CD4-positive, alpha-beta T cell treated with Interleukin-10 for 1 hour (primary cell): ENCODE data around the gene PURB.
"Not testable (repeated sequence)": the region's sequence is repeated elsewhere in the genome, so short reads cannot be mapped to it uniquely, and the experiment has no call there.

ENCODE experiments used
- DNase-seq: peaks from one replicate; pipeline ENCODE4 v3.0.0-alpha.2; 2020

PURB gene

DNA sequence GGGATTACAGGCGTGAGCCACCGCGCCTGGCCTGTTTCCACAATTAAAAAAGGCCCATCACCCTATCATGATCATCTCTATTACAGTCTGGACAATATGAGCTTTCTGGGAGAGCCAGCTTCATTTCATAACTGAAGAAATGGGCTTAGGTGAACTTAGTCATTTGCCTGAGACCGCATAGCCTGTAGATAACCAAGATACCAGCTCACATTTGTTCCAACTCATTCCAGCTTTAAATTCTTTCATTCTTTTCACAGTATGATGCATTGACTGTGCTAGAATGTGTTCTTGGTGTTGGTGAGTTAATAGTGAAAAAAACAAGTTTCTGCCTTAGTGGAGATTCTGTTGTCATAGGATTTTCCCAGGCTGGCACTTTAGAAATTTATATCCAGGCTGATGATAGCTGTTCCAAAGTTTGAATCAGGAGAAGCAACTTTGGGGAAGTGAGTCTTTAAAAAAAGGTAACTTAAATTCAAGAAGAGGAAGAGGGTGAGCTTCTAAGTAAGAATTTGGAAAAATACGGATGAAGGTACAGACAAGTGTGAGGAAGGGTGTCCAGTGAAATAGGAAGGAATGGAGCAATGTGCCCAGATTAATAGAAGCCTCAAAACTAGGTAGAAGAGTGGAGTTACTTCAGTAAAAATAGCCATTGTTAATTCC, 35.3 kb downstream of the PURB start:
- no peak for DNase-seq

DNA sequence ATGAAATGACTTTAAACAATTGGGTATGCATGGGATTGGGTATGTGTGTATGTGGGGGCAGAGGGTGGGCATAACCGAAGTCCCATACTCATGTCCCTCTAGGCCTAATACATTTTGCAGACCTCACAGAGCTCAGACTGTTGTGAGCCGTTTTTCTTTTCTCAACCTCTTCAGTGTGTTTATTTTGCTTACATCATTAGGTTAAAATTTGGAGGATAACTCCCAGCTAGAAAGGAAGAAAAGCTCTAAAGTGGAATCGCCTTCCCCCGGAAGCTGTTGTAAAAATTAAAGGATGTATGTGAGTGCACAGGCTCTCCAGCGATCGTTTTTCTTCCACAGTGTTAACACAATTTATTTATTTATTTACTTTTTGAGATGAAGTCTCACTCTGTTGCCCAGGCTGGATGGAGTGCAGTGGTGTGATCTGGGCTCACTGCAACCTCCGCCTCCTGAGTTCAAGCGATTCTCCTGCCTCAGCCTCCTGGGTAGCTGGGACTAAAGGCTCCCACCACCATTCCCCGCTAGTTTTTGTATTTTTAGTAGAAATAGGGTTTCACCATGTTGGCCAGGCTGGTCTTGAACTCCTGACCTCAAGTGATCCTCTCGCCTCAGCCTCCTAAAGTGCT, 36.0 kb downstream of the PURB start:
- DNase-seq, result no peak

DNA sequence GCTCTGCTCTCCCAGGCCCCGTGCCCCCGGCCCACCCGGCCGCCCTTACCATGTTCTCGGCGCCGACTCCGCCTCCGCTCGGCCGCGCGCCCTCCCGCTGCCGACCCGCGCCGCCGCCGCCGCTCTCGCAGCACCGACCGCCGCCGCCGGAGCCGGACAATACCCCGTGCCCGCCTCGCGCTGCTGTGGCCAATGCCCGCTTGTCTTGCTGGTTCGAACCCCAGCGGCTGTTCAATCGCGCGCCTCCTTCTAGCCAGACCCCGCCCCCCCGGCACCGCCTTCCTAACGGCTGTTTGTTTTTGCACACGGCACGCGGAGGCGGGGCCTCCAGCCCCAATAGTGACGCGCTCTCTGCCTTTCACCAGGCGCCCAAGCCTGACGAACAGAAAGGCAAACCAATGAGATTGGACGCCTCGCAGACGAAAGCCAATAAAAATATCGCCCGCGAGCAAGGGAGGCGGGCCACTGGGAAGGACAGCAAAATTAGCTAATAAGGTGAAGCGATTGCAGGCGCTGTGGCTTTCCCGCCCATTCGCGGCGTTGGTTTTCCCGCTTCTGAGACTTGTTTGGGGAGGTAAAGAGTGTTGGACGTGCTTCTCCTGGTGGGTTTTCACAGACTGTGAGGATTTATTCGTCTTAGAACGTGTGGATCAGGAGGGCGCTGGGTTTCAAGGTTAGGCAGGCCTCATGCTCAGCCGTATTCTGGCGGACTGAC, 37.3 kb downstream of the PURB start, which contains the start of gene H2AZ2:
TSS of gene H2AZ2 (minus strand) at position 168 of the 715 bp plus-strand sequence. CDS start at position 52, 116 bp downstream.
- DNase-seq, result peak; percentile 100

DNA sequence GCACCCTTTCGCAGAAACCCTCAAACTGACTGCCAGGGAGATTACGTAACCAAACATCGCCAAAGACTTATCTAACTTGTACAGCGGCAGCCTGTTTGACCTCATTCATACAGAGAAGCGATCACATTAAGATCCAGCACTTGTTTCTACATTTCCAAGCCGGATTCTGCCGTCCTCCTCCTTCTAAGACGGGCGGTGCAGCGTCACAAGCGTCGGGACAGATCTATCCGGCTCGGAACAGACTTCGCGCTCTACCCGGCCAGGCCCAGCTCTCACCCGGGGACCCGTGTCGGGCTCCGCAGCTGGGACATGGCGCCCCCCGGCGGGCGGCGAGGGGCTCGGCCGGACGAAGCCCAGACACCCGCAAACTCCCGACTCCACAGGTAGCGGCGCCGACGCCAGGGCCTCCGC, 37.8 kb downstream of the PURB start:
- peak; percentile 91 for DNase-seq

DNA sequence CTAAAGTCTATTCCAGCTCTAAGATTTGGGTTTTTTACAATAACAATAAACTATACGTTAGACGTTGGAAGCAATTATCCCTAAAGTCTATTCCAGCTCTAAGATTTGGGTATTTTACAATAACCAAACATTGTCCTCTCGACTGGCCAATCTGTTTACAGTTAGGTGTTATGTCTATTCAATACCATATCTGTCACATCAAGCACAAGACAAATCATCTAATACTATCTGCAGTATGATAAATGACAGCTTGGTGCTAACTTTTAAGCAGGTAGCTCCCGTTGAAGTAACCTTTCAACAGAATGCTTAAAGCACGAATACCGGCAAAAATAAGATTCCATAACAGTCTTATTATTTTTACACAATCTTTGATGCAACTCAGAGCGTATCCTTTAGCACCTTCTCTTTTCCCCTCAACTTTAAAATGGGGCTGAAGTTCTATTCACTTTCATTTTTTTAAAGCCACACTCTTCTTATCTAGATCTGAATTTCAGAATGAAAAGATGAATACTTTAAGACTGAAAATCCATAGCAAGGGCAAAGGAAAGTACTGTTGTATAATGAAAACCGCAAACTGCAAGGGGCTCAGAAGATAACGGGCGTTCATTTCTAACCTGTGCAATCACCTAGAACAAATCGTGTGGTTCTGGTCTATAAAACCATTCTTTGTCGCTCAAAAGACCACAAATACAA, 38.4 kb downstream of the PURB start:
- DNase-seq, result no peak

DNA sequence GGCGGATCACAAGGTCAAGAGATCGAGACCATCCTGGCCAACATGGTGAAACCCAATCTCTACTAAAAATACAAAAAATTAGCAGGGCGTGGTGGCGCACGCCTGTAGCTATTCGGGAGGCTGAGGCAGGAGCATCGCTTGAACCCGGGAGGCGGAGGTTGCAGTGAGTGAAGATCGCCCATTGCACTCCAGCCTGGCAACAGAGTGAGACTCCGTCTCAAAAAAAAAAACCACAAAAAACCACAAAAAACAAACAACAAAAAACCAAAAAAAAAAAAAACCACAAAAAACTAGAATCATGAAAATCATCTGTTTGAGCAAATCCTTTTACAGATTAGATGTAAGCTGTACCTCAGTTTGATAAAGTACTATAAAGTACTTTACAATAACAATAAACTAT, 38.9 kb downstream of the PURB start:
- peak; percentile 47 for DNase-seq

DNA sequence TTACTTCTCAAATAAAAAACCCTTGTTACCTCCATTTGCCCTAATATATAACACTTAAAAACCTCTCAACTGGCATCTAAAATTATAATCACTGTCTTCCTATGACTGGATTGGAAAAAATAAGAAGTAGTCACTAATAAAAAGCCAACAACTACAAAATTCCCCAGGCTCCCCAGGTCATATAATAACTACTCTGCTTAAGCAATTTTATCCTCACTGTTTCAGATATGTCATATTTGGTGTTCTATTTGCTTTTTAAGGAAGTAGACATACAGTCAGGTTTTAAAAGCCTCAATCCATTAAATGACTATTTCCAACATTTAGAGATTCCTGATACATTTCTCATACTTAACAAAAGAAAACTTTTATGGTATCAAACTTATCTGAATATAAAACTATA, 39.9 kb downstream of the PURB start:
- DNase-seq, result no peak

DNA sequence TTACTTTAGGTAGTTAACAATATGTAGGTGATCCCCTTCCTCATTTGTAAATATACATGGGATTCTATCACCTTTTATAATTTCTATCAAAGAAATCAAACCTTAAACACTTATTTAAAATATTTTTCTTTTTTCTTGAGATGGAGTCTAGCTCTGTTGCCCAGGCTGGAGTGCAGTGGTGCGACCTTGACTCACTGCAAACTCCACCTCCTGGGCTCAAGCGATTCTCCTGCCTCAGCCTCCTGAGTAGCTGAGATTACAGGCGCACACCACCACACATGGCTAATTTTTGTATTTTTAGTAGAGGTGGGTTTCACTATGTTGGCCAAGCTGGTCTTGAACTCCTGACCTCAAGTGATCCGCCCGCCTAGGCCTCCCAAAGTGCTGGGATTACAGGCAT, 41.9 kb downstream of the PURB start:
- DNase-seq, result not testable (repeated sequence)

DNA sequence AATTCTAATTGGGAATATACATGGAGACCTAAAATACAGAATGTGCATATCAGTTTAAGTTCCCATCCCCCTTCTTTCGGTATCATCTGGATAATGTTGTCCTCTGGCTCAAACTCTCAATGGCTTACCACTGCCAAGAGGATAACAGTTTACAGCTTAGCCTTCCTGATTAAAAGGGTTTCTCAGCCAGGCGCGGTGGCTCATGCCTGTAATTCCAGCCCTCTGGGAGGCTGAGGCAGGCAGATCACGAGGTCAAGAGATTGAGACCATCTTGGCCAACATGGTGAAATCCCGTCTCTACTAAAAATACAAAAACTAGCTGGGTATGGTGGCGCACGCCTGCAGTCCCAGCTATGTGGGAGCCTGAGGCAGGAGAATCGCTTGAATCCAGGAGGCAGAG, 42.7 kb downstream of the PURB start:
- not testable (repeated sequence) for DNase-seq

DNA sequence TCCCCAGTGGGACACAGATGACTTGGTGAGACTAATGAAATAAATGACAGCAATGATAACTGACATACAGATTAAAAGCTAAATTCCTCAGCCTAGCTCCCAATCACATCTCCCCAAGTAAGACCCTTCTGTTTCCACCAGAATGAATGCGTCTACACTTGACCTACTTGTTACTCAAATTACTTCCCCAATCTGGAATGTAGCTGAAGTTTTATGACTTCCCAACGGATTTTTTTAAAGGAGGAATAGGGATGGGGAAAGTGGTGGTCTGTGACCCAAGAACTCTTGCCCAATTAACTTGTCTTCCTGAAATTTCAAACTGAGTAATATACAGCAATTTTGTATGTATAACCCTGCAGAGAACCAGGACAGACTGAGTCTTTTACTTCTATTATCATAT, 46.6 kb downstream of the PURB start:
- DNase-seq, result no peak

DNA sequence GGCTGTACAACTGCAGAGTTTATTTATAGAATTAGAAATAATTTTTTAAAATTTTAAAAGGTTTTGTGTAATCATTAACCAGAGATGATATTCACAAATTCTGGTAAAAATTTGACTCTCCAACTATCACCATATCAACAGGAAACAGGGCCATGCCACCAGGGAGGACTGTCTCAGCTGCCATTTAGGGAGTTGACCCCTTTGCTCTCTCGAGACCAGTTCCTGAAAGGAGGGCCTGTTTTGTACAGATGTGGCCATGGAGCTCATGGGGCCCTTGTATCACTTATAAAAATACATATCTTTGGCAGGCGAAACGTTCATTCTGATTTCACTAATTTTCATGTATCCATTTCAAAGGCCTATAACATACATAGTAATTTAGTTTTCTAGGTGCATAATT, 57.8 kb downstream of the PURB start:
- DNase-seq, result no peak
